ENCODE results near the gene DHX38. TPM values are rescaled to one million over a fixed set of nuclear protein-coding genes. Genes with fewer than 3 reads are reported as not detected.
"Not testable (repeated sequence)": the region's sequence is repeated elsewhere in the genome, so short reads cannot be mapped to it uniquely, and the experiment has no call there.

Gene DHX38
- 10 to 100 TPM; 69.3 to 77.1 TPM for total RNA-seq

DNA sequence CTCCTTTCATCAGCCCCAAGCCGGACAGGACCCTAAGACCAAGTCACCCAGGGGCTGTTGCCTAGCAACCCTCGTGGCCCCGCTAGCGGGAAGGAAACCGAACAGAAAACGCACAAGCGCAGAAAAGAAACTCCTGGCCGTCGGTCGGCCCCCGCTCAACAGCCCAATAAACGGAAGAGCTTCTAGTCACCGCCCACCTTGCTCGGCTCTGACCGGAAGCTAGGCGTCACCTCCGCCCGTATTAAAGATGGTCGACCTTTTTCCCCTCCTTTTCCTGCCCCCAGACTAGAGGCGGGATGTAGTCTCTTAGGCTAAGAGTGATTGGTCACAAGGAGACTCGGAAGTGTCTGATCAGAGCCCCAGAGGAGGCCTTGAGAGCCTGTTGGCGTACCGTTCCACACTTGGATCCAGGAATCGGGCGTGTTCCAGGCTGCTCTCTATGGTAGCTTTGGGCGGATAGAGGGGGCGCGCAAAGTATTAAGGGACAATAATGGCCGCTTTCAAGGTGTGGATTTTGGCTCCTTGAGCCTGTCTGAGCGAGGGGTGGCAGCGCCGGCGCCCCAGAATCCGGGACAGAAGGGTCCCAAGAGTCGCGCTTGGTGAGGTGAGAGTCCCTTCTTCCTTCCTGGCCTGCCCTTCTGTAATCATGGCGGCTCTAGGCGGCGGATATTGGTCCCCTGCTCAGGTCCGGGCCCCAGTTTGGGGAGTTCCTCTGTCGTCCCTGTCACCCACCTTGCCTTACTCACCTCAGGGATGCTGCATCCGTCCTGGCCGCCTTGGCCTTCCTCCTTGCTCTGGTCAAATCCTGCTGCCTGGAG lies at the start of gene DHX38, which contains the start of gene TXNL4B:
Gene DHX38 (plus strand): TSS at position 400 of the 818 bp plus-strand sequence. CDS start 2,311 bp downstream, outside the sequence.
Gene TXNL4B (minus strand): TSS at position 173 of the 818 bp plus-strand sequence. CDS start 2,871 bp downstream, outside the sequence.
- peak within 1 kb of the TSS; percentile 98 for H3K27ac Mint-ChIP-seq
- CTCF ChIA-PET = interaction anchor here (1.0 to 5.4 kb wide), 3 partner anchors 27 to 132 kb away, joined by 3 to 25 read pairs (median 5); no protein-coding TSS in a partner anchor
- POLR2A ChIA-PET = interaction anchor here (0.6 to 1.9 kb wide), 8 partner anchors 10 to 1117 kb away, joined by 3 to 7 read pairs (median 3); partner anchors contain the start of gene AP1G1

DNA sequence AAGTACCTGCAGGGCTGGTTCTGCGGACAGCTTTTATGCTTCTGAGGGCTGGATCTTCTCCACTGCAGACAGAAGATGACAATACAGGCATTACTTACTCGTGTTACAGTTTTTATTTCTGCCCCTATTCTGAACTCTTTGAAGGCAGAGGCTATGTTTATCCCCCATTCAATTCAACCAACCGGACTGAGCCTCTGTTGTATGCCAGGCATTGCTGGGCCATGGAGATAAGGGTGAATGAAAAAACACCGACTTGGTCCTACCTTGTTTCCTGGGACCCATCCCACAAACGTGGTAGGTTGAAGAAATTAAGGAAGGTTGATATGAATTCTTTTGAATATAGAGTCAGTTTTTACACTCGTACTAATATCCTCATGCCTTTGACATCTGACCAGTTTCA lies 49.4 kb upstream of the DHX38 start:
- H3K36me3 Mint-ChIP-seq (ENCODE audit: low read depth) = peaks cover 2% of the 10 kb centered on the region
- peaks cover 4% of the 10 kb centered on the region for H3K4me1 Mint-ChIP-seq (ENCODE audit: low read depth)
- ChIA-PET CTCF (no interaction called here), POLR2A (interaction anchor here (0.7 kb wide), 1 partner anchor 9 kb away, joined by 3 read pairs; no protein-coding TSS in a partner anchor)
- DNase-seq (no peak), ATAC-seq (no peak)
- no peak overlapping the region for H3K4me3 Mint-ChIP-seq
- no peaks in the 10 kb centered on the region for H3K27me3 Mint-ChIP-seq (ENCODE audit: low read depth)
- H3K9me3 Mint-ChIP-seq (ENCODE audit: insufficient read depth) = no peaks in the 10 kb centered on the region
- no peak overlapping the region for H3K27ac Mint-ChIP-seq

More for the DNA sequence above, at the start of gene DHX38, which contains the start of gene TXNL4B:
- H3K27me3 Mint-ChIP-seq (ENCODE audit: low read depth) = no peaks in the 10 kb centered on the region
- H3K4me1 Mint-ChIP-seq (ENCODE audit: low read depth) = peaks cover 34% of the 10 kb centered on the region
- peak; percentile 98 for ATAC-seq
- H3K4me3 Mint-ChIP-seq = peak within 1 kb of the TSS; percentile 96
- DNase-seq = peak; percentile 96
- H3K9me3 Mint-ChIP-seq (ENCODE audit: insufficient read depth) = no peaks in the 10 kb centered on the region
- H3K36me3 Mint-ChIP-seq (ENCODE audit: low read depth) = peaks cover 40% of the 10 kb centered on the region

DNA sequence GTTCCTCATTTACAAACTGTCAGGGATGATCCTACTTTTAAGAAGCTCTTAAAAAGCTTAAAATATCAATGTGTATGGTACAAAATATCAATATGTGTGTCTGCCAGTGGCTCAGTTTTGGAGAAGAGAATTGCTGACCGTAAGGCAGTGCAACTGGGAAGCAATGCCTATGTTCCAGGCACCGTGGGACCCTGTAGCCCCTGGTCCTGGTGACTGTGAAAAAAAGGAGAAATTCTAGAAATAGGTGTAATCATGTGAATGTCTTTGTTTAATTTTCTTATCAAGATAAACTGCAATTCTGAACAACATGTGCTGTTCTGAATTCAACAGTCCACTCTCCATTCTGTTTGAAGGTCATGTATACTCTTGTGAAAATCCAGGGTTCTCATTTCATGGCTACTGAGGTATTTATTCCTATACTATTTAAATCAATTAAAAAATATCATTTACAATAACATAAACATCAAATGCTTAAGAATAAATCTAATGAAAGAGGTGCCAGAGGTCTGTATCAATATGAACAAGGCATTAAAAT lies 48.8 kb upstream of the DHX38 start:
- no peak overlapping the region for H3K4me3 Mint-ChIP-seq
- ChIA-PET POLR2A (interaction anchor here (0.7 kb wide), 1 partner anchor 9 kb away, joined by 3 read pairs; no protein-coding TSS in a partner anchor), CTCF (no interaction called here)
- no peak overlapping the region for H3K27ac Mint-ChIP-seq
- no peaks in the 10 kb centered on the region for H3K27me3 Mint-ChIP-seq (ENCODE audit: low read depth)
- ATAC-seq = no peak
- no peak for DNase-seq
- peaks cover 2% of the 10 kb centered on the region for H3K36me3 Mint-ChIP-seq (ENCODE audit: low read depth)
- peaks cover 4% of the 10 kb centered on the region for H3K4me1 Mint-ChIP-seq (ENCODE audit: low read depth)
- H3K9me3 Mint-ChIP-seq (ENCODE audit: insufficient read depth) = peaks cover under 1% of the 10 kb centered on the region

DNA sequence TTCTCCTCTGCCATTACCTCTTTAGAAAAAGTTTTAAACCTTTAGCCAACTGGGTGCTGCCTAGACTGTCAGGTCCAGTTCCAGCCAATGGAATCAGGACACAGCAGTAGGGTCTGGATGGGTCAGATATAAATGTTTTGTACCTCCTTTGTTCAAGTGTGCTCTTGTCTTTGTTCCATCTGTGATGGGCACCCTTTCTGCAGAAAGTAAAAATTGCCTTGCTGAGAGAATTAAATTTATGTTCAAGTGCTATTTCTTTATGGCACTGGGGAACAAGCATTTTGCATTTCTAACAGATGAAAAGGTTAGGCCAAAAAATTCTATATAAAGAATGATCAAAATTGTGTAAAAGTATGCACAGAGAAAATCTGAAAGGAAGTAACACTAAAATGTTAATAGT lies 44.5 kb upstream of the DHX38 start:
- CTCF ChIA-PET = no interaction called here
- Mint-ChIP-seq H3K27ac (no peak overlapping the region), H3K4me1 (ENCODE audit: low read depth) (no peaks in the 10 kb centered on the region), H3K36me3 (ENCODE audit: low read depth) (no peaks in the 10 kb centered on the region), H3K27me3 (ENCODE audit: low read depth) (no peaks in the 10 kb centered on the region), H3K4me3 (no peak overlapping the region), H3K9me3 (ENCODE audit: insufficient read depth) (peaks cover 4% of the 10 kb centered on the region)
- DNase-seq = no peak
- no peak for ATAC-seq
- POLR2A ChIA-PET = no interaction called here

DNA sequence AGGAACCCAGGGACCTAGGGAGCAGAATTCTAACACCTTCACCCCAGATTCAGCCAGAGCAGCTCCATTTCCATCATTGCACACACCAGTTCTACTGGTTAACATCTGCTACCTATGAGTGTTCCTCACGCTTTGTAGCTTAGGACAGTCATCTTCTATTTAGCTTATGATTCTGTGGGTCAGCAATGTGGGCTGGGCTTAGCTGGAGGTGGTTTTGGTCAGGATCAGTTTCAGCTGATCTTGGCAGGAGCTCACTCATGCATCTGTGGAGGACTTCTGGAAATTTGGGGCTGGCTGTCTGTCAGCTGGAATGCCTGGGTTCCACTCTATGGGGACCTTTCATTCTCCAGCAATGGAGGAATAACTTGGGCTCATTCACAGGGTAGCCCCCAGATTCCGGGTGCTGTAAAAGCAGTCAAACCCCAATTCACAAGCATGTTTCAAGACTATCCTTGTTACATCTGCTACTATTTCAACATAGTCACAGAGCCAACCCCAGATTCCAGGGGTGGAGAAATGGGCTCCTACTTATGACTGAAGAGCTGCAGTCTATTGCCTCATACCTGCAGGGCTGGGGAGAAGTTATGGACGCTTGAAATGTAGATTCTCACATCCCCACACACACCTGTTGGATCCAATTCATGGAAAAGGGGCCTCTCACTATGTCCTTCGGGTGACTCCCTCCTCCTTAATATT lies 42.7 kb upstream of the DHX38 start:
- no peaks in the 10 kb centered on the region for H3K36me3 Mint-ChIP-seq (ENCODE audit: low read depth)

DNA sequence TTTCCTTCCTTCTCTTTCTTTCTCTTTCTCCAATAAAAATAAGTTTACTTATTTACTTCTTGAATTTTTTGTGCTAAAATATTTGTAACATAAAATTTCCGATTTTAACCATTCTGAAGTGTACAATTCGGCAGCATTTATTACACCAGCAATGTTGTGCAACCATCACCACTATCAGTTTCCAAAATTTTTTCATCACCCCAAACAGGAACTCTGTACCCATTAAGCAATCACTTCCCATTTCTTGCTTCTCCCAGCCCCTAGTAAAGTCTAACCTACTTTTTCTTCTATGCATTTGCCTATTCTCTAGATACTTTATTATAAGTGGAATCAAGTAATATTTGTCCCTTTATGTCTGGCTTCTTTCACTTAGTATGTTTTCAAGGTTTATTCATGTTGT lies 41.8 kb upstream of the DHX38 start:
- POLR2A ChIA-PET = no interaction called here
- Mint-ChIP-seq H3K36me3 (ENCODE audit: low read depth) (no peaks in the 10 kb centered on the region), H3K9me3 (ENCODE audit: insufficient read depth) (peaks cover 4% of the 10 kb centered on the region), H3K4me3 (no peak overlapping the region), H3K4me1 (ENCODE audit: low read depth) (no peaks in the 10 kb centered on the region), H3K27ac (no peak overlapping the region), H3K27me3 (ENCODE audit: low read depth) (no peaks in the 10 kb centered on the region)
- ATAC-seq = no peak
- CTCF ChIA-PET = no interaction called here
- DNase-seq = no peak

More for the DNA sequence above, 42.7 kb upstream of the DHX38 start:
- no peak for DNase-seq
- ATAC-seq = no peak
- no peaks in the 10 kb centered on the region for H3K27me3 Mint-ChIP-seq (ENCODE audit: low read depth)
- no peak overlapping the region for H3K4me3 Mint-ChIP-seq
- no peaks in the 10 kb centered on the region for H3K4me1 Mint-ChIP-seq (ENCODE audit: low read depth)
- no peak overlapping the region for H3K27ac Mint-ChIP-seq
- ChIA-PET CTCF (no interaction called here), POLR2A (no interaction called here)
- peaks cover 4% of the 10 kb centered on the region for H3K9me3 Mint-ChIP-seq (ENCODE audit: insufficient read depth)

DNA sequence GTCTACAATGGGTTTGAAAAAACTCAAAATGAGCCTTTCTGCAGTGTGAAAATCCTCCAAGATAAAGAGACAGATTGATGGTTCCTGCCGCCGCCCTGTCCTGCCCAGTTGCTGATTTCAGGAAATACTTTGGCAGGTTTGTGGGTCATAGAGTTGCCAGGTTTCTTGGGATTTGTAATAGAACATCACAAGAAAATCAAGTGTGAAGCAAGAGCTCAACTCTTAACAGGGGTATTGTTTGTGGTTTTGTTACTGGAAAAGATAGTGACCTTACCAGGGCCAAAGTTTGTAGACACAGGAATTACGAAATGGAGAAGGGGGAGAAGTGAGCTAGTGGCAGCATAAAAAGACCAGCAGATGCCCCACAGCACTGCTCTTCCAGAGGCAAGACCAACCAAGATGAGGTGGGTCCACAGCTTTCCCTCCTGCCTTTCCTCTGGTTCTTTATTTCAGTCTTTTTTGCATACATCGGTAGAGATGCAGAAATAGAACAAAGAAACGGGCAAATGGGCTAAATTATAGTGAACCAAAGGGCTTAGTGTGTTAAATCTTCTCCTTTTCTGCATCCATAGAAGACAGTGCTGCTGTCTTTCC lies 39.3 kb upstream of the DHX38 start, which contains the start of gene HP:
Gene HP (plus strand): TSS at position 252 of the 594 bp plus-strand sequence. CDS start 148 bp downstream, at position 400.
- H3K36me3 Mint-ChIP-seq (ENCODE audit: low read depth); H3K27ac Mint-ChIP-seq; H3K4me3 Mint-ChIP-seq; DNase-seq; POLR2A ChIA-PET; ATAC-seq; H3K9me3 Mint-ChIP-seq (ENCODE audit: insufficient read depth); H3K4me1 Mint-ChIP-seq (ENCODE audit: low read depth); CTCF ChIA-PET; H3K27me3 Mint-ChIP-seq (ENCODE audit: low read depth): not testable (repeated sequence)

DNA sequence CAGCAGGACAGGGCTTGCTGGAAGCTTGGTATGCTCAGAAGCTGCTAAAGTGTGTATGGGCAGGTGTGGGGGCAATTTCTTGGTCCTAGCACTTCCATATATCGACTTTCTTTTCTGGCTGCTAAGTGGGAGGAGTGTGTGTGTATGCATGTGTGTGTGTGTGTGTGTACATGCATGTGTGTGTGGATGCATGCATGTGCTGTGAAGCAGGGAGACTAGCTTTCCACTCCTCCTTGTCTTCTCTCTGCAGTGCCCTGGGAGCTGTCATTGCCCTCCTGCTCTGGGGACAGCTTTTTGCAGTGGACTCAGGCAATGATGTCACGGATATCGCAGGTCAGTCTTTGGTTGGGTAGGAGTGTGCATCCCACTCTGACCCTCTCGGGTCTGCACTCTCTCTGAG lies 37.7 kb upstream of the DHX38 start:
- ATAC-seq (no peak), DNase-seq (no peak)
- ChIA-PET CTCF (interaction anchor here (0.6 kb wide), 1 partner anchor 445 kb away, joined by 3 read pairs; no protein-coding TSS in a partner anchor), POLR2A (no interaction called here)
- Mint-ChIP-seq H3K9me3 (ENCODE audit: insufficient read depth) (no peaks in the 10 kb centered on the region), H3K27me3 (ENCODE audit: low read depth) (no peaks in the 10 kb centered on the region), H3K36me3 (ENCODE audit: low read depth) (no peaks in the 10 kb centered on the region), H3K4me3 (no peak overlapping the region), H3K27ac (no peak overlapping the region), H3K4me1 (ENCODE audit: low read depth) (no peaks in the 10 kb centered on the region)

DNA sequence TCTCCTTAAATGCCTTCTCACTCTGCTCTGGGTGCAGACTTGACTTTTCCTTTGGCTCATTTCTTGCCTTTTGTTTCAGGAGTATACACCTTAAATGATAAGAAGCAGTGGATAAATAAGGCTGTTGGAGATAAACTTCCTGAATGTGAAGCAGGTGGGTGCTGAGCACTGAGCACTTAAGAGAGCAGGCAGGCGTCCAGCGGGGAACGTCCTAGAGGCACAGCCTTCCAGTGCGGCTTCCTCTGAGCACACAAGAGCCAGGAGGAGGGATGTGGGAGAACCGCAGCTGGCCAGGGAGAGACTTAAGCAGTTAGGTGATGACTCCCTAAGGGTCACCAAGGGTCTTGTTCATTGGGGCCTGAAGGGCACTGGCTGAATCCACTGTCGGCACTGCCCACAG lies 36.3 kb upstream of the DHX38 start:
- H3K9me3 Mint-ChIP-seq (ENCODE audit: insufficient read depth); POLR2A ChIA-PET; H3K4me1 Mint-ChIP-seq (ENCODE audit: low read depth); H3K27ac Mint-ChIP-seq; ATAC-seq; CTCF ChIA-PET; H3K4me3 Mint-ChIP-seq; H3K36me3 Mint-ChIP-seq (ENCODE audit: low read depth); H3K27me3 Mint-ChIP-seq (ENCODE audit: low read depth); DNase-seq: not testable (repeated sequence)

DNA sequence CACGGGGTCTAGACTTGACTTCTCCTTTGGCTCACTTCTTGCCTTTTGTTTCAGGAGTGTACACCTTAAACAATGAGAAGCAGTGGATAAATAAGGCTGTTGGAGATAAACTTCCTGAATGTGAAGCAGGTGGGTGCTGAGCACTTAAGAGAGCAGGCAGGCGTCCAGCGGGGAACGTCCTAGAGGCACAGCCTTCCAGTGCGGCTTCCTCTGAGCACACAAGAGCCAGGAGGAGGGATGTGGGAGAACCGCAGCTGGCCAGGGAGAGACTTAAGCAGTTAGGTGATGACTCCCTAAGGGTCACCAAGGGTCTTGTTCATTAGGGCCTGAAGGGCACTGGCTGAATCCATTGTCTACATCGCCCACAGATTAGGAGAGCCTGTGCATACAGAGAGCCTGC lies 34.6 kb upstream of the DHX38 start:
- H3K9me3 Mint-ChIP-seq (ENCODE audit: insufficient read depth); H3K27ac Mint-ChIP-seq; H3K27me3 Mint-ChIP-seq (ENCODE audit: low read depth); ATAC-seq; POLR2A ChIA-PET; DNase-seq; H3K36me3 Mint-ChIP-seq (ENCODE audit: low read depth); H3K4me1 Mint-ChIP-seq (ENCODE audit: low read depth); H3K4me3 Mint-ChIP-seq; CTCF ChIA-PET: not testable (repeated sequence)

DNA sequence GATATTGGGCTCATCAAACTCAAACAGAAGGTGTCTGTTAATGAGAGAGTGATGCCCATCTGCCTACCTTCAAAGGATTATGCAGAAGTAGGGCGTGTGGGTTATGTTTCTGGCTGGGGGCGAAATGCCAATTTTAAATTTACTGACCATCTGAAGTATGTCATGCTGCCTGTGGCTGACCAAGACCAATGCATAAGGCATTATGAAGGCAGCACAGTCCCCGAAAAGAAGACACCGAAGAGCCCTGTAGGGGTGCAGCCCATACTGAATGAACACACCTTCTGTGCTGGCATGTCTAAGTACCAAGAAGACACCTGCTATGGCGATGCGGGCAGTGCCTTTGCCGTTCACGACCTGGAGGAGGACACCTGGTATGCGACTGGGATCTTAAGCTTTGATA lies 33.2 kb upstream of the DHX38 start:
- no peaks in the 10 kb centered on the region for H3K27me3 Mint-ChIP-seq (ENCODE audit: low read depth)
- DNase-seq = no peak
- ChIA-PET CTCF (no interaction called here), POLR2A (no interaction called here)
- H3K9me3 Mint-ChIP-seq (ENCODE audit: insufficient read depth) = no peaks in the 10 kb centered on the region
- no peak overlapping the region for H3K4me3 Mint-ChIP-seq
- no peak overlapping the region for H3K27ac Mint-ChIP-seq
- no peaks in the 10 kb centered on the region for H3K36me3 Mint-ChIP-seq (ENCODE audit: low read depth)
- no peaks in the 10 kb centered on the region for H3K4me1 Mint-ChIP-seq (ENCODE audit: low read depth)
- no peak for ATAC-seq

All from activated CD8-positive, alpha-beta T cell treated with anti-CD3 and anti-CD28 coated beads, Interleukin-2, amount 10 ng/mL, durations not matched to agents 7 days and 5 days (primary cell).